Hepatocyte (in vitro differentiated cells): ENCODE data around the gene CMTM7.

Experiments used
- CTCF ChIP-seq: fragments of 200-600 bp; sonication (generic); IDR thresholded peaks from 2 replicates; pipeline ENCODE4 v1.5.1; 2016; ENCODE audit warnings: antibody characterized with exemption, mild to moderate bottlenecking; ENCODE audit not compliant: poor library complexity
- EZH2 ChIP-seq: fragments of 200-600 bp; sonication (generic); IDR thresholded peaks from 2 replicates; pipeline ENCODE4 v1.6.1; 2016; ENCODE audit warnings: antibody characterized with exemption, mild to moderate bottlenecking, borderline replicate concordance
- EZH2phosphoT487 ChIP-seq: fragments of 200-600 bp; sonication (generic); IDR thresholded peaks from one replicate; pipeline ENCODE4 v1.6.1; 2018; ENCODE audit warnings: antibody characterized with exemption, mild to moderate bottlenecking, low read depth, moderate library complexity; ENCODE audit not compliant: unreplicated experiment, severe bottlenecking

- TF ChIP-seq CTCF (no peak), EZH2 (no peak), EZH2phosphoT487 (no peak)
Observed at GRCh38 chr3:32440611-32441350, 49.1 kb downstream of the CMTM7 start.
